Left lung (tissue), 14 donors: ENCODE data around the gene ZIC2. TPM values are rescaled to one million over a fixed set of nuclear protein-coding genes. Genes with fewer than 3 reads are reported as not detected.

ENCODE experiments used
- ATAC-seq: fragments of 200-7000 bp; cut with Tn5 transposase; one replicate; pipeline ENCODE4 v1.9.1; 2020; ENCODE audit warnings: moderate library complexity
- DNase-seq, 4 donors: peaks; one replicate each; pipeline ENCODE4 v3.0.0-alpha.2; 2013 to 2020
- H3K27ac ChIP-seq, 2 donors: fragments of 200-600 bp; sonication (generic) in 1 of 2; one replicate each; pipeline versions ENCODE4 v1.5.0 to v1.8.0; 2020 to 2021
- H3K27me3 ChIP-seq, 2 donors: fragments of 200-600 bp; sonication (generic) in 1 of 2; one replicate each; pipeline versions ENCODE4 v1.5.0 to v1.8.0; 2020 to 2021
- H3K36me3 ChIP-seq, 2 donors: fragments of 200-600 bp; sonication (generic) in 1 of 2; one replicate each; pipeline versions ENCODE4 v1.5.0 to v1.8.0; 2020 to 2021
- H3K4me1 ChIP-seq, 2 donors: fragments of 200-600 bp; one replicate each; pipeline ENCODE4 v1.8.0; 2021
- H3K4me3 ChIP-seq, 2 donors: fragments of 200-600 bp; sonication (generic) in 1 of 2; one replicate each; pipeline versions ENCODE4 v1.5.0 to v1.8.0; 2020 to 2021; ENCODE audit warnings: mild to moderate bottlenecking in 1 of 2
- H3K9me3 ChIP-seq, 2 donors: fragments of 200-600 bp; sonication (generic) in 1 of 2; one replicate each; pipeline versions ENCODE4 v1.5.0 to v1.8.0; 2020 to 2021
- CTCF ChIP-seq, 2 donors: fragments of 200-600 bp; sonication (generic) in 1 of 2; IDR thresholded peaks; one replicate each; pipeline versions ENCODE4 v1.5.0 to v1.8.0; 2021; ENCODE audit warnings: antibody characterized with exemption in 2 of 2
- intact Hi-C, 2 donors: fragments of 100-400 bp; cut with DNase I; formaldehyde crosslinking; loops; one replicate each; pipeline versions ENCODE4 v1.11.2 to v1.14.2; 2022
- long read RNA-seq, 12 donors: library from polyadenylated mRNA in 2 of 12; unstranded in 2 of 12; transcript quantifications; one replicate each; pipeline ENCODE4 v2.0.0 and lab custom pipeline, GENCODE V29; 2019 to 2026
- polyA plus RNA-seq, 6 donors: library from polyadenylated mRNA; unstranded; fragments of 120-200 nt; gene quantifications; one replicate each; pipeline ENCODE4 v1.2.1, GENCODE V29; 2013; ENCODE audit not compliant: insufficient read length in 6 of 6
- total RNA-seq, 2 donors: library from RNA; stranded (reverse); fragmentation: NEBNext Ultra II Directional; extraction: Animal tissue kit (Norgen Biotek cat#: 25700); gene quantifications; one replicate each; pipeline ENCODE4 v1.2.1, GENCODE V29; 2021
- donor health status: DM: no; HTN: yes; CAD: no.
- donor health status: DM: no; HTN: no; CAD: no.

The ZIC2 gene
- total RNA-seq: not detected
- polyA plus RNA-seq: under 1 TPM in 4 of 6 donors, not detected in 2; 0.06 to 0.21 (median 0.15) TPM
- long read RNA-seq, donor 1: 0 reads
- long read RNA-seq, donor 2: 0 reads
- long read RNA-seq, donor 3: 0 reads
- long read RNA-seq, donor 4: 0 reads
- long read RNA-seq, donor 5: 0 reads
- long read RNA-seq, donor 6: 0 reads
- long read RNA-seq, donor 7: 0 reads
- long read RNA-seq, donor 8: 0 reads
- long read RNA-seq, donor 9: 0 reads
- long read RNA-seq, donor 10: 0 reads
- long read RNA-seq, donor 11, transcript ZIC2-201 (3 exons, 2,983 nt): major isoform, 10 of 11 reads
- long read RNA-seq, donor 11, partial matches to known transcripts: 0 of 11 reads
- long read RNA-seq, donor 11, other reads (novel, unspliced or antisense): 0 of 11 reads
- long read RNA-seq, donor 12: 0 reads

GRCh38 chr13:99981735-99982035 lies at the start of gene ZIC2:
TSS of gene ZIC2 (plus strand) at chr13:99981784. CDS start at chr13:99982065, 281 bp downstream.
- H3K4me3 ChIP-seq: peak within 1 kb of the TSS; percentile 25 to 40
- no peak for ATAC-seq
- DNase-seq: peak in 1 of 4 donors; percentile 70
- H3K4me1 ChIP-seq: peaks cover 4 to 35% of the 10 kb centered on the region in 2 donors
- no peak for TF ChIP-seq CTCF (IDR thresholded peaks at IDR 0.05)
- no peak within 1 kb of the TSS for H3K27ac ChIP-seq
- H3K9me3 ChIP-seq: no peaks in the 10 kb centered on the region
- H3K36me3 ChIP-seq: no peaks in the 10 kb centered on the region
- intact Hi-C loops: no loop called here
- H3K27me3 ChIP-seq: peaks cover 94 to 100% of the 10 kb centered on the region in 2 donors

GRCh38 chr13:99932912-99933311 lies 48.7 kb upstream of the ZIC2 start:
- H3K27me3 ChIP-seq: peaks cover 0 to 33% of the 10 kb centered on the region in 2 donors
- H3K9me3 ChIP-seq: no peaks in the 10 kb centered on the region
- intact Hi-C loops: no loop called here
- DNase-seq: no peak
- TF ChIP-seq CTCF (IDR thresholded peaks at IDR 0.05): no peak
- no peak for ATAC-seq
- H3K4me3 ChIP-seq: no peak overlapping the region
- H3K27ac ChIP-seq: no peak overlapping the region
- no peaks in the 10 kb centered on the region for H3K36me3 ChIP-seq
- no peaks in the 10 kb centered on the region for H3K4me1 ChIP-seq

- no peak for DNase-seq
- Histone ChIP-seq H3K36me3 (no peaks in the 10 kb centered on the region), H3K27me3 (peaks cover 0 to 44% of the 10 kb centered on the region in 2 donors), H3K27ac (no peak overlapping the region), H3K4me3 (no peak overlapping the region), H3K9me3 (no peaks in the 10 kb centered on the region), H3K4me1 (no peaks in the 10 kb centered on the region)
- intact Hi-C loops: no loop called here
- peak; percentile 35 for ATAC-seq
- no peak for TF ChIP-seq CTCF (IDR thresholded peaks at IDR 0.05)
Measured at GRCh38 chr13:99935772-99936171, 45.8 kb upstream of the ZIC2 start.

- H3K4me3 ChIP-seq: no peak overlapping the region
- H3K9me3 ChIP-seq: no peaks in the 10 kb centered on the region
- ATAC-seq: no peak
- peaks cover 0 to 69% of the 10 kb centered on the region in 2 donors for H3K27me3 ChIP-seq
- no peaks in the 10 kb centered on the region for H3K36me3 ChIP-seq
- no peak for DNase-seq
- intact Hi-C loops: no loop called here
- H3K27ac ChIP-seq: no peak overlapping the region
- no peak for TF ChIP-seq CTCF (IDR thresholded peaks at IDR 0.05)
- H3K4me1 ChIP-seq: no peaks in the 10 kb centered on the region
Measured at GRCh38 chr13:99938635-99939034, 42.9 kb upstream of the ZIC2 start.

- no peak for TF ChIP-seq CTCF (IDR thresholded peaks at IDR 0.05)
- intact Hi-C loops: no loop called here
- Histone ChIP-seq H3K27ac (no peak overlapping the region), H3K27me3 (peaks cover 0 to 78% of the 10 kb centered on the region in 2 donors), H3K4me3 (no peak overlapping the region), H3K4me1 (no peaks in the 10 kb centered on the region), H3K36me3 (no peaks in the 10 kb centered on the region), H3K9me3 (no peaks in the 10 kb centered on the region)
- DNase-seq: no peak
- ATAC-seq: no peak
Measured at GRCh38 chr13:99941086-99941485, 40.5 kb upstream of the ZIC2 start.
